ENCODE results near the gene TOP3B. TPM values are rescaled to one million over a fixed set of nuclear protein-coding genes. Genes with fewer than 3 reads are reported as not detected.

Gene TOP3B
- total RNA-seq, 1 experiment from 2014 or later = 29.1 TPM

GRCh38 chr22:21966643-21967516 is 15.7 kb downstream of the TOP3B start:
- H3K27me3 ChIP-seq (ENCODE audit: control insufficient read depth, insufficient read depth, low read length) = no peaks in the 10 kb centered on the region
- CTCF ChIA-PET = no interaction called here

GRCh38 chr22:21965762-21966288 is 16.8 kb downstream of the TOP3B start:
- no peak for DNase-seq (ENCODE audit: low read depth, low spot score)
- intact Hi-C loops (cut with micrococcal nuclease; ENCODE audit: unreplicated experiment) = no loop called here
- ATAC-seq = no peak
- Histone ChIP-seq H3K36me3 (ENCODE audit: control insufficient read depth, insufficient read depth, low read length) (no peaks in the 10 kb centered on the region), H3K27ac (ENCODE audit: low read length) (no peak overlapping the region), H3K4me1 (ENCODE audit: control insufficient read depth, insufficient read depth, low read length) (no peaks in the 10 kb centered on the region), H3K27me3 (ENCODE audit: control insufficient read depth, insufficient read depth, low read length) (no peaks in the 10 kb centered on the region), H3K9me3 (ENCODE audit: control insufficient read depth, insufficient read depth, low read depth, low read length) (no peaks in the 10 kb centered on the region), H3K4me3 (ENCODE audit: low read depth in 2 of 2, low read length in 2 of 2) (no peak overlapping the region)
- TF ChIP-seq, protein P1, sequence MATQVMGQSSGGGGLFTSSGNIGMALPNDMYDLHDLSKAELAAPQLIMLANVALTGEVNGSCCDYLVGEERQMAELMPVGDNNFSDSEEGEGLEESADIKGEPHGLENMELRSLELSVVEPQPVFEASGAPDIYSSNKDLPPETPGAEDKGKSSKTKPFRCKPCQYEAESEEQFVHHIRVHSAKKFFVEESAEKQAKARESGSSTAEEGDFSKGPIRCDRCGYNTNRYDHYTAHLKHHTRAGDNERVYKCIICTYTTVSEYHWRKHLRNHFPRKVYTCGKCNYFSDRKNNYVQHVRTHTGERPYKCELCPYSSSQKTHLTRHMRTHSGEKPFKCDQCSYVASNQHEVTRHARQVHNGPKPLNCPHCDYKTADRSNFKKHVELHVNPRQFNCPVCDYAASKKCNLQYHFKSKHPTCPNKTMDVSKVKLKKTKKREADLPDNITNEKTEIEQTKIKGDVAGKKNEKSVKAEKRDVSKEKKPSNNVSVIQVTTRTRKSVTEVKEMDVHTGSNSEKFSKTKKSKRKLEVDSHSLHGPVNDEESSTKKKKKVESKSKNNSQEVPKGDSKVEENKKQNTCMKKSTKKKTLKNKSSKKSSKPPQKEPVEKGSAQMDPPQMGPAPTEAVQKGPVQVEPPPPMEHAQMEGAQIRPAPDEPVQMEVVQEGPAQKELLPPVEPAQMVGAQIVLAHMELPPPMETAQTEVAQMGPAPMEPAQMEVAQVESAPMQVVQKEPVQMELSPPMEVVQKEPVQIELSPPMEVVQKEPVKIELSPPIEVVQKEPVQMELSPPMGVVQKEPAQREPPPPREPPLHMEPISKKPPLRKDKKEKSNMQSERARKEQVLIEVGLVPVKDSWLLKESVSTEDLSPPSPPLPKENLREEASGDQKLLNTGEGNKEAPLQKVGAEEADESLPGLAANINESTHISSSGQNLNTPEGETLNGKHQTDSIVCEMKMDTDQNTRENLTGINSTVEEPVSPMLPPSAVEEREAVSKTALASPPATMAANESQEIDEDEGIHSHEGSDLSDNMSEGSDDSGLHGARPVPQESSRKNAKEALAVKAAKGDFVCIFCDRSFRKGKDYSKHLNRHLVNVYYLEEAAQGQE (IDR thresholded peaks at IDR 0.05; ENCODE audit: insufficient read depth in 1 of 2, low read depth in 2 of 2, low read length in 1 of 2) = no peak
- TF ChIP-seq TCF7L2 (IDR thresholded peaks at IDR 0.05; ENCODE audit: low read depth, low read length) (no peak), SIN3A (IDR thresholded peaks at IDR 0.05; ENCODE audit: borderline replicate concordance, insufficient read depth, low read depth, low read length) (no peak), POLR2AphosphoS5 (IDR thresholded peaks at IDR 0.05; ENCODE audit: low read depth, low read length) (no peak), CTCF (IDR thresholded peaks at IDR 0.05) (no peak)
- ChIA-PET POLR2A (no interaction called here), CTCF (no interaction called here)
- in situ Hi-C loops (cut with HindIII; ENCODE audit: low pct_unique_long_range_greater_than_20kb, low sequenced_read_pairs) = no loop called here
- no TSS peak for BruUV-seq (replicated peaks)

More at GRCh38 chr22:21966643-21967516, 15.7 kb downstream of the TOP3B start:
- ATAC-seq (no peak), DNase-seq (ENCODE audit: low read depth, low spot score) (no peak)
- in situ Hi-C loops (cut with HindIII; ENCODE audit: low pct_unique_long_range_greater_than_20kb, low sequenced_read_pairs) = no loop called here
- no TSS peak for BruUV-seq (replicated peaks)
- Histone ChIP-seq H3K4me1 (ENCODE audit: control insufficient read depth, insufficient read depth, low read length) (no peaks in the 10 kb centered on the region), H3K36me3 (ENCODE audit: control insufficient read depth, insufficient read depth, low read length) (no peaks in the 10 kb centered on the region), H3K9me3 (ENCODE audit: control insufficient read depth, insufficient read depth, low read depth, low read length) (no peaks in the 10 kb centered on the region), H3K4me3 (ENCODE audit: low read depth in 2 of 2, low read length in 2 of 2) (no peak overlapping the region), H3K27ac (ENCODE audit: low read length) (no peak overlapping the region)
- POLR2A ChIA-PET = no interaction called here
- TF ChIP-seq, protein P1 (IDR thresholded peaks at IDR 0.05; ENCODE audit: insufficient read depth in 1 of 2, low read depth in 2 of 2, low read length in 1 of 2) = no peak
- TF ChIP-seq SIN3A (IDR thresholded peaks at IDR 0.05; ENCODE audit: borderline replicate concordance, insufficient read depth, low read depth, low read length) (no peak), POLR2AphosphoS5 (IDR thresholded peaks at IDR 0.05; ENCODE audit: low read depth, low read length) (no peak), TCF7L2 (IDR thresholded peaks at IDR 0.05; ENCODE audit: low read depth, low read length) (no peak), CTCF (IDR thresholded peaks at IDR 0.05) (no peak)
- intact Hi-C loops (cut with micrococcal nuclease; ENCODE audit: unreplicated experiment) = no loop called here
